NB4 (cell line): ENCODE data around the gene FASTK.

Experiments used
- CTCF ChIP-seq: IDR thresholded peaks from one replicate; pipeline ENCODE4 v1.5.1; 2012; ENCODE audit warnings: low read depth, low read length
- POLR2A ChIP-seq: IDR thresholded peaks from 2 replicates; pipeline ENCODE4 v1.6.1; 2011; ENCODE audit warnings: mild to moderate bottlenecking; ENCODE audit not compliant: insufficient read length; ENCODE audit errors: extremely low read depth

- TF ChIP-seq CTCF (no peak), POLR2A (no peak)
Measured at GRCh38 chr7:151085329-151085690, 4.7 kb upstream of the FASTK start.
